Mesothelial cell of epicardium (in vitro differentiated cells): ENCODE measurements around the gene TOM1. TPM values are rescaled to one million over a fixed set of nuclear protein-coding genes. Genes with fewer than 3 reads are reported as not detected.
A peak's percentile ranks its signal among the peaks of the same experiment; 100 is the strongest.

ENCODE experiments used
- DNase-seq, 2 experiments: peaks; one replicate each; pipeline ENCODE4 v3.0.0; 2021; ENCODE audit warnings: low spot score in 2 of 2; ENCODE audit not compliant: unreplicated experiment in 2 of 2
- H3K27ac Mint-ChIP-seq: 2 replicates; pipeline ENCODE4 v1.8.0; 2021; ENCODE audit warnings: mixed read lengths
- H3K27me3 Mint-ChIP-seq: 2 replicates; pipeline ENCODE4 v1.8.0; 2021; ENCODE audit warnings: low read depth, mixed read lengths
- H3K36me3 Mint-ChIP-seq: 2 replicates; pipeline ENCODE4 v1.8.0; 2021; ENCODE audit warnings: mixed read lengths
- H3K4me1 Mint-ChIP-seq: 2 replicates; pipeline ENCODE4 v1.8.0; 2021; ENCODE audit warnings: mixed read lengths
- H3K4me3 Mint-ChIP-seq: 2 replicates; pipeline ENCODE4 v1.8.0; 2021; ENCODE audit warnings: mild to moderate bottlenecking, moderate library complexity, mixed read lengths
- H3K9me3 Mint-ChIP-seq: 2 replicates; pipeline ENCODE4 v1.8.0; 2021; ENCODE audit warnings: mixed read lengths
- CTCF ChIP-seq: fragments of 200-600 bp; sonication (generic); IDR thresholded peaks from one replicate; pipeline ENCODE4 v1.5.0; 2021; ENCODE audit warnings: antibody characterized with exemption; ENCODE audit not compliant: unreplicated experiment
- total RNA-seq: library from RNA; stranded (reverse); gene quantifications from 3 replicates; pipeline ENCODE4 v1.2.1, GENCODE V29; 2021

TOM1 gene
- total RNA-seq, 1 donor from 2014 or later = 41.4 TPM

- Mint-ChIP-seq H3K9me3 (no peaks in the 10 kb centered on the region), H3K27ac (peak overlapping the region; percentile 90), H3K27me3 (no peaks in the 10 kb centered on the region), H3K4me3 (peak overlapping the region; percentile 89), H3K36me3 (peaks cover 3% of the 10 kb centered on the region), H3K4me1 (peaks cover 12% of the 10 kb centered on the region)
- no peak for DNase-seq
- no peak for TF ChIP-seq CTCF
Measured at GRCh38 chr22:35301372-35301874, 1.7 kb downstream of the TOM1 start.

- Mint-ChIP-seq H3K9me3 (no peaks in the 10 kb centered on the region), H3K36me3 (peaks cover 3% of the 10 kb centered on the region), H3K4me1 (peaks cover 13% of the 10 kb centered on the region), H3K27ac (peak overlapping the region; percentile 56), H3K27me3 (no peaks in the 10 kb centered on the region), H3K4me3 (no peak overlapping the region)
- DNase-seq = no peak
- TF ChIP-seq CTCF = no peak
Measured at GRCh38 chr22:35303029-35303624, 3.4 kb downstream of the TOM1 start.

GRCh38 chr22:35305525-35306070, 5.9 kb downstream of the TOM1 start:
- H3K9me3 Mint-ChIP-seq = no peaks in the 10 kb centered on the region
- no peak for DNase-seq
- H3K27me3 Mint-ChIP-seq = no peaks in the 10 kb centered on the region
- peaks cover 12% of the 10 kb centered on the region for H3K4me1 Mint-ChIP-seq
- no peak overlapping the region for H3K27ac Mint-ChIP-seq
- no peak for TF ChIP-seq CTCF
- H3K4me3 Mint-ChIP-seq = no peak overlapping the region
- peaks cover 3% of the 10 kb centered on the region for H3K36me3 Mint-ChIP-seq

- no peak for TF ChIP-seq CTCF
- DNase-seq = no peak
- Mint-ChIP-seq H3K27me3 (no peaks in the 10 kb centered on the region), H3K27ac (peak overlapping the region; percentile 56), H3K4me3 (no peak overlapping the region), H3K4me1 (peaks cover 15% of the 10 kb centered on the region), H3K9me3 (no peaks in the 10 kb centered on the region), H3K36me3 (peaks cover 3% of the 10 kb centered on the region)
Measured at GRCh38 chr22:35306350-35306967, 6.8 kb downstream of the TOM1 start.

- no peak overlapping the region for H3K4me3 Mint-ChIP-seq
- H3K36me3 Mint-ChIP-seq = peaks cover 3% of the 10 kb centered on the region
- no peak for TF ChIP-seq CTCF
- no peak for DNase-seq
- no peaks in the 10 kb centered on the region for H3K9me3 Mint-ChIP-seq
- no peak overlapping the region for H3K27ac Mint-ChIP-seq
- H3K4me1 Mint-ChIP-seq = peaks cover 19% of the 10 kb centered on the region
- no peaks in the 10 kb centered on the region for H3K27me3 Mint-ChIP-seq
Measured at GRCh38 chr22:35307372-35307771, 7.7 kb downstream of the TOM1 start.
